ENCODE results near the gene TGFBR2.
A peak's percentile ranks its signal among the peaks of the same experiment; 100 is the strongest.

Gene TGFBR2

DNA sequence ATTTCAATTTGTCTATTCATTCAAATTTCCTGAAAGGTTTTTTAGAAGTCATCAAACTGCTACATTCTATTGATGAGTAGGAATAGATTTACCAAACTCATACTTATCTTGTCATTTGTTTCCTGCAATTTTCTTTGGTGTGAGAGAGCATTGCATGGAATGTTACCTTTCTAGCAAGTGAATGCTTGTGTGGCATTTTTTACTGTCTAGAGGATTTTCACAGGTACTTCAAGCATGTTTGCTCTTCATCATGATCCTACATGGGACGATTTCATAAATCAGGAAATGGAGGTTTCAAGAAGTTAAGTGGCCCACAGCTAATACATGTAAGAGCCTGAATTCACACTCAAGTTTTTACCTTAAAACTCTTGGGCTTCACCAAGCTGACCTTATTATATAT, 26.1 kb downstream of the TGFBR2 start:
- TF ChIP-seq, protein P1, sequence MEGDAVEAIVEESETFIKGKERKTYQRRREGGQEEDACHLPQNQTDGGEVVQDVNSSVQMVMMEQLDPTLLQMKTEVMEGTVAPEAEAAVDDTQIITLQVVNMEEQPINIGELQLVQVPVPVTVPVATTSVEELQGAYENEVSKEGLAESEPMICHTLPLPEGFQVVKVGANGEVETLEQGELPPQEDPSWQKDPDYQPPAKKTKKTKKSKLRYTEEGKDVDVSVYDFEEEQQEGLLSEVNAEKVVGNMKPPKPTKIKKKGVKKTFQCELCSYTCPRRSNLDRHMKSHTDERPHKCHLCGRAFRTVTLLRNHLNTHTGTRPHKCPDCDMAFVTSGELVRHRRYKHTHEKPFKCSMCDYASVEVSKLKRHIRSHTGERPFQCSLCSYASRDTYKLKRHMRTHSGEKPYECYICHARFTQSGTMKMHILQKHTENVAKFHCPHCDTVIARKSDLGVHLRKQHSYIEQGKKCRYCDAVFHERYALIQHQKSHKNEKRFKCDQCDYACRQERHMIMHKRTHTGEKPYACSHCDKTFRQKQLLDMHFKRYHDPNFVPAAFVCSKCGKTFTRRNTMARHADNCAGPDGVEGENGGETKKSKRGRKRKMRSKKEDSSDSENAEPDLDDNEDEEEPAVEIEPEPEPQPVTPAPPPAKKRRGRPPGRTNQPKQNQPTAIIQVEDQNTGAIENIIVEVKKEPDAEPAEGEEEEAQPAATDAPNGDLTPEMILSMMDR (IDR thresholded peaks at IDR 0.05; ENCODE audit: low read depth, low read length): no peak
- no peak overlapping the region for H3K4me3 ChIP-seq (replicated peaks in 1 of 2; ENCODE audit: low read depth in 2 of 2, low read length in 2 of 2)
- DNase-seq (ENCODE audit: low read depth in 2 of 2): no peak

DNA sequence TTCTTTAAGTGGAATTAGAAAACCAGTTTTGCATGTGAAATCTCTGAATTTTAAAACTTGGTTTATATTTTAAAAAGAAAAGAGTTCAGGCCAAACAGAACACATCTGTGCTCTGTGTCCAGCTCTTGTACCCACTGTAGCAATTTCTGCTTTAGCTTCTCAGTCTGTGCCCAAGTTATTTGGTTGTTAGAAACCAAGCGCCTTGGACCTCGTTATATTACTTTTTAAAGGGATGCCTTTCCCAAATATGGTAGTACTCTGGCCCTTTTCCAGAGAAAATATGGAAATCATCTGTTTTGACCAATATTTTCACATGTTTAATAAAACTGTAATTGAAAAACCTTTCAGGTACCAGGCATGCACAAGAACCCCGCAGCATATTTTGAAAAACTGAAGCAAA, 27.3 kb downstream of the TGFBR2 start:
- TF ChIP-seq, protein P1 (IDR thresholded peaks at IDR 0.05; ENCODE audit: low read depth, low read length): no peak
- H3K4me3 ChIP-seq (replicated peaks in 1 of 2; ENCODE audit: low read depth in 2 of 2, low read length in 2 of 2): no peak overlapping the region
- no peak for DNase-seq (ENCODE audit: low read depth in 2 of 2)

DNA sequence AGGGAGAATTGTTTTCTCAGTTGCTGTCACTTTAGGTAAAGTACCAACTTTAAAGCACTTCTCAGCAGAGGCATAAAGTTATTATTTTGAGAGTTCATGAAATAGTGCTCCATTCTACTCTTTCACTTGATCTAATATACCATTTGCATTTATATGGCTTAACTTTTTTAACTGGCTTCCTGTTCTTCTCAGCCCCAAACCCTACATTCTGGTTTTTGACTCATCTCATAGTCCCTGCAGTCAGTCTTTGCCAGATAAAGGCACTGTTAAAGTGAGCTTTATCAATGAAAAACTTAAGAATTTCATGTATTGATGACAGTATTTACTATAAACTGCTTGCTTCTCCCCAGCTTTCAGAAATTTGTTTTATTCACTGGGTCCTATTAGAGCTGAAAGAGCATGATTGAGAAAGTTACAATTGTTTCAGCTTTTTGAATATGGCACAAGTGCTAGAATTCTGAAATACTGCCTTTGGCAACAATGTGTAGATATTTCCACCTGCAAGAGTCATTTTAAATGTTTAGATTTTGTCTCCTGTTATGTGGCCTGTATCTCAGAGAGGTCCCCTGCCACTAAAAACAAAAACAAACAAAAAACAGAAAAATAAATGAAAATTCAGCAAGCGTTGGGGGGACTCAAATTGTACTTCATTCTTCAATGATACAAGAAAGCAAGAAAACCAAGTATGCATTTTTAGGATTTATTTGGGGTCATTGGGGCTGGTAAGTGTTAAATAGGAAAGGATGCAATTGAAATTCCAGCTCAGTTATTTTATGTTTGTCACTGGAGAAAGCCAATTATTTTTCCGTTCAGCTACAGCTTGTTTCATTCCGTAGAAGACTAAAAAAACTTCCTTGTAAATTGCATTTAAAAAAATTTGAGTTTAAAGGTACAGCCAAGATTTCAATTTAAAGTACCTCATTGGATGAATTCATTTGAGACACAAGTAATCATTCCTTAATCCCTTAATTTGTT, 28.6 kb downstream of the TGFBR2 start:
- TF ChIP-seq, protein P1 (IDR thresholded peaks at IDR 0.05; ENCODE audit: low read depth, low read length): no peak
- no peak for DNase-seq (ENCODE audit: low read depth in 2 of 2)
- no peak overlapping the region for H3K4me3 ChIP-seq (replicated peaks in 1 of 2; ENCODE audit: low read depth in 2 of 2, low read length in 2 of 2)

DNA sequence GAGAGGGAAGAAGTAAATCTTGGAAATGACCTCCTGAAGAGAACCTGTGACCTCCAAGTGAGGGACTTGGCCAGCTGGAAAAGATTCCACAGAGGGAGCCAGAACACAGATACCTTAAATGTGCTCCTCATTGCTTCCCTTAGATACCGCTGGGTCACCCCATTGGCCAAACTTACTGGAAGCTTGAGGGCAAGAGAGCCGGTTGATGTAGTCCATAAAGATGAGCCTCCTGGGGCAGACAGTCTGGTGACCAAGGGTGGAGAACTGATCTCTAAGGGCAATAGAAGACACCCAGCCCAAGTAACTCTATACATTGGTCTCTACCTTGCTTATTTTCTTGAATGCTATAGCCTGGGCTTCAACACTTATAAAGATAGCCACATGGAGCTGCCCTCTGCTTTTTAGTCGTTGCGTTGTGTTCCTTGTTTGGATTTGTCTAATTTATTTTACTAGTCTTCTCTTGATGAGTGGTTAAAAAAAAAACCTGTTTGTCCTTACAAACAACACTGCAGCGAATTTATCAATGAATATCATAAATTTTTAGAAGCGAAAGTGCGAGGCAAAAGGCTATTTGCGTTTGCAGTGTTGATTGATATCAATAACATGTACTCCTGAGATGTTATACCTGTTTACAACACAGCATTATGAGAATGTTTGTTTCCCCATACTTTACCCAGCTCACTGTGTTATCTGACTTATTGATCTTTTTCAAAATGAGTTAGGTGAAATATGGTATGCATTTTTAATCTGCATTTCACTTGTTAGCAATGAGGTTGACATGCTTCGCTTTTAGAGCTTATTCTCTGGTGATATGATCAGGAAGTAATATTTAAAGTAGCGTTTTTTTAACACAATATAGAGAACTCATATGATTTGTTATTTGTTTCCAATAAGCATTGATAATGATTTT, 31.2 kb downstream of the TGFBR2 start:
- H3K4me3 ChIP-seq (replicated peaks in 1 of 2; ENCODE audit: low read depth in 2 of 2, low read length in 2 of 2): no peak overlapping the region
- TF ChIP-seq, protein P1 (IDR thresholded peaks at IDR 0.05; ENCODE audit: low read depth, low read length): no peak
- DNase-seq (ENCODE audit: low read depth in 2 of 2): no peak

DNA sequence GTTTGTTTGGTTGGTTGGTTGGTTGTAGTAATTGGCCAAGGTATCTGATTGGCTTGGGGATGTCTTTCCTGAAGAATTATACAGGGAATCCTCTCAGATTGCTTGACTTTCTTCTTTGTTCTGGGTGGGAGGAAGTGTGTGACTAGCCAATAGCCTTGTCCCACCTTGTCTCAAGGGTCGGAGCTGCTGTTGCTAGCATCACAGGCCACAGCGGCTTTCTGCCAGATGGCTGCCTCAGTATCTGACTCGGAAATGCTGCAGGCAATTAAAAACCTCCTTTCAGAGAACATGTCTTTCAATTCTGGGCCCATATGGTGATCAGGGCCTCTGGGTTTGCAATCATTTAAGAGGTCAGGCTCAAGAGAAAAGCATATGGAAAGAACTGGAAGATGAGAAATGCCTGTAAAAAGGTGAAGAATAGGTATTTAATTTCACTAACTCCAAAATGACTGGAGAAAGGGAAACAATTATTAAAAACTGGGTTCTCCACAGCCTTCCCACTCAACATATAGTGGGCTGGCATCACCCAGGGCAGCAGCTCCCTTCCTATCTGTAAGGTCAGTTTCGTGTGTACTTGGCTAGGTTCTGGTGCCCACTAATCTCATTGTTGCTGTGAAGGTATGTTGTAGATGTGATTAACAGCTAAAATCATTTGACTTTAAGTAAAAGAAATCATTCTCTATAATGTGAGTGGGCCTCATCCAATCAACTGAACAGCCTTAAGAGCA, 32.4 kb downstream of the TGFBR2 start:
- no peak overlapping the region for H3K4me3 ChIP-seq (replicated peaks in 1 of 2; ENCODE audit: low read depth in 2 of 2, low read length in 2 of 2)
- DNase-seq (ENCODE audit: low read depth in 2 of 2): peak in 1 of 2 donors; percentile 41
- TF ChIP-seq, protein P1 (IDR thresholded peaks at IDR 0.05; ENCODE audit: low read depth, low read length): no peak

DNA sequence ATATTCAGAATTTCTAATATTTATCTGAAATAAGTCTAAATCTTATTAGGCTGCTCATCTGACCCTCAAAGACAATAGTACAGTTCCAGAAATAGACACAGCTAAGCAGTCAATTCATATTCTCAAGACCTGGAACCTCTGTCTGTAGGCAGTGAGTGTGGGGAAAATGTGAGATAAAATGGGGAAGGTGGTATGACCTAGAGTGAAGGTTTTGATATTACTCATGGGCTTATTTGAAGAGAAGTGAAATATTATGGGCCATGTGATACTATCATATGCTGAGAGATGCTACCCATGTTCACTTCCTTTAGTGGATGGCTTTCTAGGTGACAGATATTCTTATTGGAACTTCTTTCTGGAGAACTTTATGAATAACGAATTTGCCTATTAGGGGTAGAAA, 33.5 kb downstream of the TGFBR2 start:
- TF ChIP-seq, protein P1 (IDR thresholded peaks at IDR 0.05; ENCODE audit: low read depth, low read length): no peak
- H3K4me3 ChIP-seq (replicated peaks in 1 of 2; ENCODE audit: low read depth in 2 of 2, low read length in 2 of 2): no peak overlapping the region
- DNase-seq (ENCODE audit: low read depth in 2 of 2): no peak

Measured in cardiac fibroblast (primary cell).